Naive B cell (primary cell): Measurements from ENCODE around the gene POLA1. TPM values are rescaled to one million over a fixed set of nuclear protein-coding genes. Genes with fewer than 3 reads are reported as not detected.

ENCODE experiments used
- ATAC-seq, 2 donors: fragments of 150-1000 bp; cut with Tn5 transposase; 2 replicates each; pipeline ENCODE4 v1.10.0; 2021; ENCODE audit warnings: low read depth in 2 of 2, mild to moderate bottlenecking in 2 of 2, moderate library complexity in 2 of 2
- DNase-seq: peaks from one replicate; pipeline ENCODE4 v3.0.0; 2022
- H3K27ac Mint-ChIP-seq, 6 donors: one replicate each; pipeline ENCODE4 v1.8.0; 2020 to 2022; ENCODE audit warnings: mild to moderate bottlenecking in 6 of 6, mixed read lengths in 6 of 6, moderate library complexity in 5 of 6, inconsistent platforms in 2 of 6
- H3K27me3 Mint-ChIP-seq, 3 donors: one replicate each; pipeline ENCODE4 v1.8.0; 2021 to 2022; ENCODE audit warnings: mixed read lengths in 3 of 3, mild to moderate bottlenecking in 1 of 3
- H3K36me3 Mint-ChIP-seq, 2 donors: one replicate each; pipeline ENCODE4 v1.8.0; 2020 to 2022; ENCODE audit warnings: mixed read lengths in 2 of 2, inconsistent platforms in 1 of 2, mild to moderate bottlenecking in 1 of 2
- H3K4me1 Mint-ChIP-seq, 3 donors: one replicate each; pipeline ENCODE4 v1.8.0; 2020 to 2022; ENCODE audit warnings: mixed read lengths in 3 of 3, inconsistent platforms in 1 of 3, mild to moderate bottlenecking in 1 of 3, moderate library complexity in 1 of 3
- H3K4me3 Mint-ChIP-seq, 8 donors: one replicate each; pipeline ENCODE4 v1.8.0; 2020 to 2022; ENCODE audit warnings: mild to moderate bottlenecking in 8 of 8, mixed read lengths in 8 of 8, moderate library complexity in 8 of 8, inconsistent platforms in 2 of 8
- H3K9me3 Mint-ChIP-seq, 7 donors: one replicate each; pipeline ENCODE4 v1.8.0; 2020 to 2022; ENCODE audit warnings: mixed read lengths in 7 of 7, mild to moderate bottlenecking in 5 of 7, inconsistent platforms in 2 of 7, moderate library complexity in 1 of 7
- polyA plus RNA-seq, 6 donors: library from polyadenylated mRNA; unstranded; fragments of 300-500 nt; fragmentation: Illumina TruSeq; gene quantifications; one replicate each; pipeline ENCODE4 v1.2.3, GENCODE V29; 2021; ENCODE audit warnings: low read depth in 6 of 6

Gene POLA1
- polyA plus RNA-seq, 6 donors from 2014 or later = 5.3 to 6.5 (median 6.1) TPM; not detected in 1

- H3K36me3 Mint-ChIP-seq = no peaks in the 10 kb centered on the region
- no peak overlapping the region for H3K27ac Mint-ChIP-seq
- no peak for ATAC-seq
- no peak for DNase-seq
- H3K4me1 Mint-ChIP-seq = no peaks in the 10 kb centered on the region
- peaks cover 4 to 16% (median 11%) of the 10 kb centered on the region in 3 donors for H3K27me3 Mint-ChIP-seq
- H3K4me3 Mint-ChIP-seq = no peak overlapping the region
- peaks cover 0 to 7% (median 2%) of the 10 kb centered on the region in 7 donors for H3K9me3 Mint-ChIP-seq
Measured at GRCh38 chrX:25034889-25035288, 341.2 kb downstream of the POLA1 start.

GRCh38 chrX:25039036-25039435, 345.3 kb downstream of the POLA1 start:
- peaks cover 0 to 6% of the 10 kb centered on the region in 2 donors for H3K36me3 Mint-ChIP-seq
- DNase-seq (no peak), ATAC-seq (no peak)
- peaks cover 8 to 12% (median 11%) of the 10 kb centered on the region in 3 donors for H3K4me1 Mint-ChIP-seq
- H3K27me3 Mint-ChIP-seq = peaks cover 0 to 16% (median 11%) of the 10 kb centered on the region in 3 donors
- H3K27ac Mint-ChIP-seq = no peak overlapping the region
- peaks cover 0 to 7% (median 2%) of the 10 kb centered on the region in 7 donors for H3K9me3 Mint-ChIP-seq
- H3K4me3 Mint-ChIP-seq = no peak overlapping the region

- Mint-ChIP-seq H3K27ac (no peak overlapping the region), H3K9me3 (peaks cover 0 to 6% (median 3%) of the 10 kb centered on the region in 7 donors), H3K27me3 (peaks cover 0 to 5% (median 0%) of the 10 kb centered on the region in 3 donors), H3K4me3 (no peak overlapping the region), H3K4me1 (peaks cover 8 to 12% (median 11%) of the 10 kb centered on the region in 3 donors), H3K36me3 (peaks cover 0 to 6% of the 10 kb centered on the region in 2 donors)
- DNase-seq (no peak), ATAC-seq (no peak)
Measured at GRCh38 chrX:25043192-25043591, 349.5 kb downstream of the POLA1 start.

Other genes with a start within 250 kb of the POLA1 start
- gene PDK3, start 228.6 kb upstream of the POLA1 start, polyA plus RNA-seq = 10 to 100 TPM; 25.9 to 30.8 (median 29.6) TPM
- gene PCYT1B, start 46.6 kb upstream of the POLA1 start, polyA plus RNA-seq = under 1 TPM in 2 of 6 donors, not detected in 4; 0.06 to 0.61 TPM